H1 (cell line): ENCODE measurements around the gene CNN3. TPM values are rescaled to one million over a fixed set of nuclear protein-coding genes. Genes with fewer than 3 reads are reported as not detected.

ENCODE experiments used
- KDM4A ChIP-seq: IDR thresholded peaks from one replicate; pipeline ENCODE4 v1.7.1; 2012; ENCODE audit warnings: low read depth, mild to moderate bottlenecking, moderate library complexity, low read length, inconsistent platforms; ENCODE audit not compliant: severe bottlenecking
- polyA plus RNA-seq, 7 experiments: library from polyadenylated mRNA; depleted of rRNA in 3 of 7; stranded (reverse) in 5 of 7; unstranded in 2 of 7; fragments of >200 nt in 5 of 7; fragments of 200-250 nt in 2 of 7; gene quantifications; 1 replicate in 5 of 7; 2 replicates in 1 of 7; 4 replicates in 1 of 7; pipeline versions ENCODE4 v1.2.1 to v1.2.3, GENCODE V29; 2011 to 2013; ENCODE audit warnings: missing spikeins in 2 of 7, mixed read lengths in 2 of 7
- total RNA-seq: library from RNA; stranded (reverse); fragmentation: NEBNext Ultra II Directional; extraction: Animal tissue kit (Norgen Biotek cat#: 25700); gene quantifications from 2 replicates; pipeline ENCODE4 v1.2.1, GENCODE V29; 2021

Gene CNN3
- total and polyA plus RNA-seq, 2 of the 8 experiments (the other 6 are each of a cell fraction or from before 2014, with no cell fraction given), result 134 to 266 TPM

GRCh38 chr1:94949681-94950661 is 23.1 kb upstream of the CNN3 start (continued):
- TF ChIP-seq KDM4A, result no peak
